Measurements from ENCODE around the gene FXR2.
"Not testable (repeated sequence)": the region's sequence is repeated elsewhere in the genome, so short reads cannot be mapped to it uniquely, and the experiment has no call there.

FXR2 gene

GRCh38 chr17:7627250-7628121 lies 12.8 kb upstream of the FXR2 start, which contains the start of gene SAT2:
Gene SAT2, minus strand, starts transcription at chr17:7627821. Its CDS starts 186 bp downstream, at chr17:7627635.
- no peak for FAIRE-seq

GRCh38 chr17:7626956-7627249 lies 12.2 kb upstream of the FXR2 start:
- no peak for FAIRE-seq

- FAIRE-seq, result no peak
These were observed 11.6 kb upstream of the FXR2 start for GRCh38 chr17:7626307-7626706.

GRCh38 chr17:7625749-7626148 lies 11.1 kb upstream of the FXR2 start:
- not testable (repeated sequence) for FAIRE-seq

- FAIRE-seq, result no peak
These were observed 9.0 kb upstream of the FXR2 start for GRCh38 chr17:7623661-7624060.

GRCh38 chr17:7620835-7621234 lies 6.1 kb upstream of the FXR2 start:
- FAIRE-seq, result no peak

GRCh38 chr17:7618608-7619007 lies 3.9 kb upstream of the FXR2 start:
- FAIRE-seq, result no peak

- FAIRE-seq, result no peak
These were observed 609 bp upstream of the FXR2 start for GRCh38 chr17:7615265-7615747.

- no peak for FAIRE-seq
These were observed 800 bp downstream of the FXR2 start for GRCh38 chr17:7613769-7614424.

GRCh38 chr17:7612294-7612640 lies 2.4 kb downstream of the FXR2 start:
- FAIRE-seq, result no peak

- no peak for FAIRE-seq
These were observed 2.9 kb downstream of the FXR2 start for GRCh38 chr17:7611635-7612293.

- no peak for FAIRE-seq
These were observed 4.1 kb downstream of the FXR2 start for GRCh38 chr17:7610641-7611040.

- no peak for FAIRE-seq
These were observed 8.4 kb downstream of the FXR2 start for GRCh38 chr17:7606280-7606679.

GRCh38 chr17:7597561-7597960 lies 17.1 kb downstream of the FXR2 start:
- peak; percentile 28 for FAIRE-seq

GRCh38 chr17:7593296-7593695 lies 21.4 kb downstream of the FXR2 start:
- FAIRE-seq, result no peak

- FAIRE-seq, result no peak
These were observed 22.2 kb downstream of the FXR2 start for GRCh38 chr17:7592422-7593021.

- FAIRE-seq, result no peak
These were observed 23.1 kb downstream of the FXR2 start for GRCh38 chr17:7591596-7591995.

GRCh38 chr17:7590743-7591142 lies 24.0 kb downstream of the FXR2 start:
- no peak for FAIRE-seq

- no peak for FAIRE-seq
These were observed 24.6 kb downstream of the FXR2 start, which contains the start of gene SOX15 for GRCh38 chr17:7589891-7590691. Gene SOX15, minus strand, starts transcription at chr17:7590094. Its CDS starts 418 bp downstream, at chr17:7589676.

GRCh38 chr17:7589204-7589868 lies 25.4 kb downstream of the FXR2 start:
- FAIRE-seq, result no peak

- no peak for FAIRE-seq
These were observed 26.0 kb downstream of the FXR2 start for GRCh38 chr17:7588553-7589203.
